Endothelial cell (in vitro differentiated cells): ENCODE measurements around the gene SLC22A1. TPM values are rescaled to one million over a fixed set of nuclear protein-coding genes. Genes with fewer than 3 reads are reported as not detected.

Experiments
- DNase-seq: peaks from one replicate; pipeline ENCODE4 v3.0.0; 2021; ENCODE audit warnings: low spot score
- H3K27ac Mint-ChIP-seq: one replicate; pipeline ENCODE4 v1.8.0; 2021; ENCODE audit warnings: mixed read lengths, inconsistent platforms; ENCODE audit not compliant: unreplicated experiment
- H3K27me3 Mint-ChIP-seq: one replicate; pipeline ENCODE4 v1.8.0; 2021; ENCODE audit warnings: mild to moderate bottlenecking, moderate library complexity, mixed read lengths, inconsistent platforms; ENCODE audit not compliant: unreplicated experiment
- H3K36me3 Mint-ChIP-seq: one replicate; pipeline ENCODE4 v1.8.0; 2021; ENCODE audit warnings: mild to moderate bottlenecking, low read depth, mixed read lengths, inconsistent platforms; ENCODE audit not compliant: unreplicated experiment
- H3K4me1 Mint-ChIP-seq: one replicate; pipeline ENCODE4 v1.8.0; 2021; ENCODE audit warnings: mild to moderate bottlenecking, mixed read lengths, inconsistent platforms; ENCODE audit not compliant: unreplicated experiment
- H3K4me3 Mint-ChIP-seq: one replicate; pipeline ENCODE4 v1.8.0; 2021; ENCODE audit warnings: mild to moderate bottlenecking, mixed read lengths, inconsistent platforms; ENCODE audit not compliant: unreplicated experiment
- H3K9me3 Mint-ChIP-seq: one replicate; pipeline ENCODE4 v1.8.0; 2021; ENCODE audit warnings: mixed read lengths, inconsistent platforms; ENCODE audit not compliant: unreplicated experiment
- total RNA-seq: library from RNA; stranded (reverse); fragmentation: NEBNext Ultra II Directional; extraction: Animal tissue kit (Norgen Biotek cat#: 25700); gene quantifications from one replicate; pipeline ENCODE4 v1.2.1, GENCODE V29; 2021; ENCODE audit not compliant: unreplicated experiment
- TF ChIP-seq, protein P1 (sequence below): fragments of 200-600 bp; sonication (generic); IDR thresholded peaks from one replicate; pipeline ENCODE4 v1.5.0; 2021; ENCODE audit warnings: antibody characterized with exemption; ENCODE audit not compliant: unreplicated experiment

The SLC22A1 gene
- total RNA-seq, 1 donor from 2014 or later, result 2.7 TPM

- DNase-seq, result no peak
- Mint-ChIP-seq H3K4me3 (no peak overlapping the region), H3K4me1 (no peaks in the 10 kb centered on the region), H3K36me3 (no peaks in the 10 kb centered on the region), H3K9me3 (no peaks in the 10 kb centered on the region), H3K27me3 (no peaks in the 10 kb centered on the region), H3K27ac (no peak overlapping the region)
- TF ChIP-seq, protein P1, sequence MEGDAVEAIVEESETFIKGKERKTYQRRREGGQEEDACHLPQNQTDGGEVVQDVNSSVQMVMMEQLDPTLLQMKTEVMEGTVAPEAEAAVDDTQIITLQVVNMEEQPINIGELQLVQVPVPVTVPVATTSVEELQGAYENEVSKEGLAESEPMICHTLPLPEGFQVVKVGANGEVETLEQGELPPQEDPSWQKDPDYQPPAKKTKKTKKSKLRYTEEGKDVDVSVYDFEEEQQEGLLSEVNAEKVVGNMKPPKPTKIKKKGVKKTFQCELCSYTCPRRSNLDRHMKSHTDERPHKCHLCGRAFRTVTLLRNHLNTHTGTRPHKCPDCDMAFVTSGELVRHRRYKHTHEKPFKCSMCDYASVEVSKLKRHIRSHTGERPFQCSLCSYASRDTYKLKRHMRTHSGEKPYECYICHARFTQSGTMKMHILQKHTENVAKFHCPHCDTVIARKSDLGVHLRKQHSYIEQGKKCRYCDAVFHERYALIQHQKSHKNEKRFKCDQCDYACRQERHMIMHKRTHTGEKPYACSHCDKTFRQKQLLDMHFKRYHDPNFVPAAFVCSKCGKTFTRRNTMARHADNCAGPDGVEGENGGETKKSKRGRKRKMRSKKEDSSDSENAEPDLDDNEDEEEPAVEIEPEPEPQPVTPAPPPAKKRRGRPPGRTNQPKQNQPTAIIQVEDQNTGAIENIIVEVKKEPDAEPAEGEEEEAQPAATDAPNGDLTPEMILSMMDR, result no peak
Observed at GRCh38 chr6:160177220-160177619, 55.6 kb downstream of the SLC22A1 start.

- no peaks in the 10 kb centered on the region for H3K4me1 Mint-ChIP-seq
- TF ChIP-seq, protein P1, result no peak
- no peaks in the 10 kb centered on the region for H3K27me3 Mint-ChIP-seq
- no peak for DNase-seq
- H3K9me3 Mint-ChIP-seq, result no peaks in the 10 kb centered on the region
- H3K27ac Mint-ChIP-seq, result no peak overlapping the region
- H3K4me3 Mint-ChIP-seq, result no peak overlapping the region
- no peaks in the 10 kb centered on the region for H3K36me3 Mint-ChIP-seq
Observed at GRCh38 chr6:160178271-160178670, 56.7 kb downstream of the SLC22A1 start.

GRCh38 chr6:160180706-160181105, 59.1 kb downstream of the SLC22A1 start:
- DNase-seq, result no peak
- H3K27ac Mint-ChIP-seq, result no peak overlapping the region
- no peaks in the 10 kb centered on the region for H3K9me3 Mint-ChIP-seq
- no peaks in the 10 kb centered on the region for H3K4me1 Mint-ChIP-seq
- H3K36me3 Mint-ChIP-seq, result no peaks in the 10 kb centered on the region
- H3K4me3 Mint-ChIP-seq, result no peak overlapping the region
- TF ChIP-seq, protein P1, result no peak
- H3K27me3 Mint-ChIP-seq, result no peaks in the 10 kb centered on the region

- H3K4me1 Mint-ChIP-seq, result no peaks in the 10 kb centered on the region
- no peak overlapping the region for H3K4me3 Mint-ChIP-seq
- H3K36me3 Mint-ChIP-seq, result no peaks in the 10 kb centered on the region
- peaks cover 4% of the 10 kb centered on the region for H3K9me3 Mint-ChIP-seq
- no peaks in the 10 kb centered on the region for H3K27me3 Mint-ChIP-seq
- no peak for DNase-seq
- H3K27ac Mint-ChIP-seq, result no peak overlapping the region
- TF ChIP-seq, protein P1, result no peak
Observed at GRCh38 chr6:160188773-160189172, 67.2 kb downstream of the SLC22A1 start.

DNA sequence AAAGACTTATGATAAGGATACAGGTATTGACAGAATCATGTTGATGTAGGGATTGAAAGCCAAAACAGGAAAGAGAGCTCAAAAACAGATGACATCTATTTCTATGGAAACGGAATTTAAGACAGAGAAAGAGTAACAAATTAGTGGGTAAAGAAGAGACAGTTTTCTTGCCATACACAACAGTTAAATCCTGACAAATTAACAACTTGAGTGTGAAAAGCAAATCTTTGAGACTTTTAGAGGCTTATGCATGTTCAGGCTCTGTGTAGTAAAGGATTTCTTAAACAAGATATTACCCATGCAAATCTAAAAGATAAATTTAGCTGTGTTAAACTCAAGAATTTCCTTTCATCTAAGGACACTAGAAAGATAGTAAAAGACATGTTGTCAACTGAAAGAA, 68.5 kb downstream of the SLC22A1 start:
- Mint-ChIP-seq H3K27ac (no peak overlapping the region), H3K4me1 (no peaks in the 10 kb centered on the region), H3K36me3 (no peaks in the 10 kb centered on the region), H3K27me3 (no peaks in the 10 kb centered on the region), H3K9me3 (peaks cover 8% of the 10 kb centered on the region), H3K4me3 (no peak overlapping the region)
- TF ChIP-seq, protein P1, result no peak
- no peak for DNase-seq
